IMR-90 (cell line): Measurements from ENCODE around the gene DAD1. TPM values are rescaled to one million over a fixed set of nuclear protein-coding genes. Genes with fewer than 3 reads are reported as not detected.

Experiments used
- ATAC-seq: fragments of 200-7000 bp; cut with Tn5 transposase; 2 replicates; pipeline ENCODE4 v1.9.1; 2020; ENCODE audit warnings: low read depth, mild to moderate bottlenecking, moderate library complexity
- BruUV-seq: library from RNA; stranded (reverse); fragments of 400-500 nt; replicated peaks from 2 replicates; lab custom pipeline; 2021; lab: Mats Ljungman, UMichigan
- CTCF ChIA-PET: fragments of 300-600 bp; formaldehyde crosslinking; extraction: SDS; loops from one replicate; lab custom pipeline; 2021; ENCODE audit warnings: antibody characterized with exemption; lab: Yijun Ruan, JAX
- POLR2A ChIA-PET: fragments of 300-600 bp; sonication (Branson Sonifier 250); formaldehyde crosslinking; loops from one replicate; lab custom pipeline; 2022; ENCODE audit warnings: antibody characterized with exemption; ENCODE audit not compliant: unreplicated experiment; lab: Charles Lee
- DNase-seq: peaks from one replicate; pipeline ENCODE4 v3.0.0; 2013
- H2AFZ ChIP-seq: replicated peaks from 2 replicates; pipeline ENCODE3; 2013; ENCODE audit warnings: low read length, mild to moderate bottlenecking; ENCODE audit not compliant: poor library complexity
- H2AK5ac ChIP-seq: 2 replicates; pipeline ENCODE4 v1.6.1; 2013; ENCODE audit warnings: low read depth, low read length, inconsistent platforms
- H2AK9ac ChIP-seq: replicated peaks from 2 replicates; pipeline ENCODE3; 2013; ENCODE audit warnings: mild to moderate bottlenecking, low read depth, low read length, moderate library complexity; ENCODE audit not compliant: poor library complexity
- H2BK120ac ChIP-seq: 2 replicates; pipeline ENCODE4 v1.6.1; 2013; ENCODE audit warnings: low read depth, low read length, inconsistent platforms
- H2BK15ac ChIP-seq: 3 replicates; pipeline ENCODE4 v1.6.1; 2013; ENCODE audit warnings: low read depth, low read length, inconsistent platforms
- H2BK20ac ChIP-seq: 2 replicates; pipeline ENCODE4 v1.6.1; 2013; ENCODE audit warnings: low read depth, mild to moderate bottlenecking, inconsistent platforms, low read length, moderate library complexity
- H2BK5ac ChIP-seq: 2 replicates; pipeline ENCODE4 v1.6.1; 2013; ENCODE audit warnings: mild to moderate bottlenecking, low read depth, low read length, inconsistent platforms; ENCODE audit not compliant: poor library complexity, severe bottlenecking
- H3K14ac ChIP-seq: replicated peaks from 2 replicates; pipeline ENCODE4 v1.6.1; 2013; ENCODE audit warnings: low read depth, low read length, inconsistent platforms
- H3K18ac ChIP-seq: 2 replicates; pipeline ENCODE4 v1.6.1; 2013; ENCODE audit warnings: low read depth, low read length, control low read depth
- H3K23ac ChIP-seq: 2 replicates; pipeline ENCODE4 v1.6.1; 2013; ENCODE audit warnings: low read depth, low read length, inconsistent platforms
- H3K27ac ChIP-seq: 2 replicates; pipeline ENCODE4 v1.5.1; 2013; ENCODE audit warnings: mild to moderate bottlenecking, control low read depth, low read length; ENCODE audit not compliant: insufficient read depth
- H3K27me3 ChIP-seq: 2 replicates; pipeline ENCODE4 v1.6.1; 2013; ENCODE audit warnings: low read length; ENCODE audit not compliant: control insufficient read depth, insufficient read depth
- H3K36me3 ChIP-seq: 2 replicates; pipeline ENCODE4 v1.6.1; 2013; ENCODE audit warnings: low read length, mixed read lengths; ENCODE audit not compliant: control insufficient read depth, insufficient read depth
- H3K4ac ChIP-seq: 2 replicates; pipeline ENCODE4 v1.6.1; 2013; ENCODE audit warnings: low read depth, low read length, inconsistent platforms
- H3K4me1 ChIP-seq: 2 replicates; pipeline ENCODE4 v1.6.1; 2013; ENCODE audit warnings: low read length, mixed read lengths; ENCODE audit not compliant: control insufficient read depth, insufficient read depth
- H3K4me2 ChIP-seq: 2 replicates; pipeline ENCODE4 v1.6.1; 2013; ENCODE audit warnings: low read depth, mild to moderate bottlenecking, control low read depth, low read length, moderate library complexity
- H3K4me3 ChIP-seq: 2 replicates; pipeline ENCODE4 v1.5.1; 2013; ENCODE audit warnings: low read depth, mild to moderate bottlenecking, control low read depth, low read length, moderate library complexity; ENCODE audit not compliant: insufficient read depth
- H3K56ac ChIP-seq: 2 replicates; pipeline ENCODE4 v1.6.1; 2013; ENCODE audit warnings: low read length, inconsistent platforms; ENCODE audit not compliant: insufficient read depth; ENCODE audit errors: extremely low read depth
- H3K79me1 ChIP-seq, 2 experiments: 2 replicates each; pipeline ENCODE4 v1.6.1; 2013; ENCODE audit warnings: low read length in 2 of 2, inconsistent platforms in 1 of 2, low read depth in 1 of 2
- H3K9ac ChIP-seq: 2 replicates; pipeline ENCODE4 v1.6.1; 2013; ENCODE audit warnings: low read depth, low read length, control low read depth
- H3K9me1 ChIP-seq: 2 replicates; pipeline ENCODE4 v1.6.1; 2013; ENCODE audit warnings: low read length, inconsistent platforms; ENCODE audit not compliant: insufficient read depth
- H3K9me3 ChIP-seq: 2 replicates; pipeline ENCODE4 v1.6.1; 2013; ENCODE audit warnings: low read length; ENCODE audit not compliant: control insufficient read depth, insufficient read depth
- H4K20me1 ChIP-seq: 2 replicates; pipeline ENCODE4 v1.6.1; 2013; ENCODE audit warnings: low read length, inconsistent platforms; ENCODE audit not compliant: insufficient read depth
- H4K5ac ChIP-seq: 2 replicates; pipeline ENCODE4 v1.6.1; 2013; ENCODE audit warnings: mild to moderate bottlenecking, low read depth, low read length, control low read depth
- H4K8ac ChIP-seq, 2 experiments: 2 replicates each; pipeline ENCODE4 v1.6.1; 2013; ENCODE audit warnings: low read depth in 2 of 2, low read length in 2 of 2, control low read depth in 1 of 2, inconsistent platforms in 1 of 2
- H4K91ac ChIP-seq: 2 replicates; pipeline ENCODE4 v1.6.1; 2013; ENCODE audit warnings: low read depth, low read length, inconsistent platforms; ENCODE audit not compliant: insufficient read depth
- USF2 ChIP-seq: fragments of 150-350 bp; IDR thresholded peaks from 2 replicates; pipeline ENCODE4 v1.6.1; 2017; ENCODE audit warnings: mild to moderate bottlenecking, antibody characterized with exemption, low read length, low read depth
- whole genome bisulfite sequencing, 2 experiments: methylation state at CpG; one replicate each; pipeline versions ENCODE4 v1.1.5 to v1.1.7; 2013; ENCODE audit warnings: missing lambda C conversion rate in 2 of 2; ENCODE audit not compliant: insufficient read length in 1 of 2; ENCODE audit errors: extremely low coverage in 2 of 2; 5-methylcytosine and 5-hydroxymethylcytosine counted together
- dilution Hi-C: fragments of 300-500 bp; cut with HindIII; formaldehyde crosslinking; loops from one replicate; pipeline ENCODE4 v1.14.3; 2018; ENCODE audit warnings: low sequenced_read_pairs; ENCODE audit not compliant: unreplicated experiment
- in situ Hi-C: fragments of 300-500 bp; cut with MboI; formaldehyde crosslinking; loops from 3 replicates; pipeline ENCODE4 v1.14.3; 2019; ENCODE audit warnings: low sequenced_read_pairs, inconsistent platforms, mixed read lengths
- intact Hi-C: fragments of 100-400 bp; cut with micrococcal nuclease; formaldehyde crosslinking; loops from 2 replicates; pipeline ENCODE4 v1.10.0; 2022
- polyA plus RNA-seq, 3 experiments: library from polyadenylated mRNA; depleted of rRNA; stranded (reverse); fragments of >200 nt; gene quantifications; 2 replicates each; pipeline ENCODE4 v1.2.3, GENCODE V29; 2012; ENCODE audit warnings: low replicate concordance in 1 of 3
- total RNA-seq: library from RNA; depleted of rRNA; stranded (reverse); fragments of >200 nt; gene quantifications from 2 replicates; pipeline ENCODE4 v1.2.3, GENCODE V29; 2012

The DAD1 gene
- total and polyA plus RNA-seq, 2 of the 4 experiments (the other 2 are of a cell fraction), result 396 to 496 TPM

GRCh38 chr14:22540293-22540692 is 48.7 kb downstream of the DAD1 start:
- Histone ChIP-seq H3K27me3 (peaks cover 3% of the 10 kb centered on the region; the same call in 1 of the 2 replicates), H3K18ac (no peak overlapping the region), H2BK120ac (peak overlapping the region; percentile 9; the same call in 1 of the 2 replicates), H2AFZ (no peak overlapping the region), H3K9ac (no peak overlapping the region), H4K20me1 (no peaks in the 10 kb centered on the region), H3K9me1 (peaks cover 10% of the 10 kb centered on the region), H3K79me1 (no peaks in the 10 kb centered on the region), H2AK9ac (no peak overlapping the region), H4K5ac (no peak overlapping the region), H2BK5ac (no peak overlapping the region), H3K4me1 (peaks cover 12% of the 10 kb centered on the region), H4K8ac (no peak overlapping the region; a peak in 1 of 4 replicates), H3K56ac (no peak overlapping the region), H4K91ac (no peak overlapping the region), H2BK15ac (no peak overlapping the region), H3K4me2 (no peak overlapping the region), H3K14ac (no peak overlapping the region), H3K27ac (no peak overlapping the region), H2BK20ac (peak overlapping the region; percentile 40; the same call in 1 of the 2 replicates), H2AK5ac (no peak overlapping the region), H3K4me3 (no peak overlapping the region), H3K36me3 (no peaks in the 10 kb centered on the region), H3K4ac (peak overlapping the region; percentile 53), H3K23ac (no peak overlapping the region), H3K9me3 (no peaks in the 10 kb centered on the region)
- in situ Hi-C loops, result loop anchor here (25.0 kb wide), 1 partner anchor 772 kb away; the partner anchor contains the start of genes BCL2L2, PABPN1 and PPP1R3E
- no TSS peak for BruUV-seq
- TF ChIP-seq USF2, result no peak
- POLR2A ChIA-PET, result no interaction called here
- CTCF ChIA-PET, result no interaction called here
- dilution Hi-C loops, result no loop called here
- ATAC-seq (no peak), DNase-seq (no peak)
- intact Hi-C loops, result no loop called here
- WGBS, 2 experiments, result no CpG with 5 or more reads among the region's 1 CpG
